Mammary epithelial cell (primary cell): ENCODE measurements around the gene FRMD3.

ENCODE experiments used
- CTCF ChIP-seq, 2 donors: IDR thresholded peaks in 1 of 2; conservative IDR thresholded peaks in 1 of 2; 2 replicates each; pipeline ENCODE4 v1.5.1; 2011 to 2012; ENCODE audit warnings: inconsistent platforms in 2 of 2, low read length in 2 of 2, mild to moderate bottlenecking in 2 of 2, control low read depth in 1 of 2, low read depth in 1 of 2; ENCODE audit not compliant: insufficient read depth in 1 of 2; ENCODE audit errors: extremely low read depth in 1 of 2
- EZH2 ChIP-seq: IDR thresholded peaks from 2 replicates; pipeline ENCODE4 v1.6.1; 2012; ENCODE audit warnings: low read length, inconsistent platforms, borderline replicate concordance

- TF ChIP-seq CTCF (conservative IDR thresholded peaks at IDR 0.05 in 1 of 2, IDR thresholded peaks at IDR 0.05 in 1 of 2; ENCODE audit: extremely low read depth in 1 of 2, insufficient read depth in 1 of 2, low read depth in 1 of 2, low read length in 2 of 2) (no peak), EZH2 (no peak)
Observed at GRCh38 chr9:83476513-83476912, 61.7 kb downstream of the FRMD3 start.
